Smooth muscle cell (in vitro differentiated cells): ENCODE results near the gene GNB5. TPM values are rescaled to one million over a fixed set of nuclear protein-coding genes. Genes with fewer than 3 reads are reported as not detected.
A peak's percentile ranks its signal among the peaks of the same experiment; 100 is the strongest.

Experiments
- DNase-seq: peaks from one replicate; lab custom pipeline; 2025; ENCODE audit not compliant: unreplicated experiment; lab: John Stamatoyannopoulos, UW
- H2AFZ ChIP-seq: fragments of 200-600 bp; sonication (generic); 2 replicates; pipeline ENCODE4 v1.6.0; 2016; ENCODE audit warnings: antibody characterized with exemption, low read depth, mild to moderate bottlenecking
- H3F3A ChIP-seq: fragments of 200-600 bp; sonication (generic); 2 replicates; pipeline ENCODE4 v1.6.0; 2017; ENCODE audit warnings: antibody characterized with exemption, low read depth
- H3K27ac ChIP-seq: fragments of 200-600 bp; sonication (generic); 2 replicates; pipeline ENCODE4 v1.5.1; 2016; ENCODE audit warnings: low read depth, mild to moderate bottlenecking
- H3K27me3 ChIP-seq: fragments of 200-600 bp; sonication (generic); 2 replicates; pipeline ENCODE4 v1.6.1; 2016; ENCODE audit warnings: low read depth, mild to moderate bottlenecking
- H3K36me3 ChIP-seq: fragments of 200-600 bp; sonication (generic); 2 replicates; pipeline ENCODE4 v1.5.1; 2016; ENCODE audit warnings: low read depth
- H3K4me1 ChIP-seq: fragments of 200-600 bp; sonication (generic); 2 replicates; pipeline ENCODE4 v1.5.1; 2016; ENCODE audit warnings: low read depth
- H3K4me2 ChIP-seq: fragments of 200-600 bp; sonication (generic); 2 replicates; pipeline ENCODE4 v1.6.0; 2016; ENCODE audit warnings: mild to moderate bottlenecking
- H3K4me3 ChIP-seq: fragments of 200-600 bp; sonication (generic); 2 replicates; pipeline ENCODE4 v1.5.1; 2016; ENCODE audit warnings: mild to moderate bottlenecking
- H3K79me2 ChIP-seq: fragments of 200-600 bp; sonication (generic); 2 replicates; pipeline ENCODE4 v1.6.0; 2016; ENCODE audit warnings: low read depth, mild to moderate bottlenecking
- H3K9ac ChIP-seq: fragments of 200-600 bp; sonication (generic); 2 replicates; pipeline ENCODE4 v1.6.0; 2016; ENCODE audit warnings: low read depth
- H3K9me3 ChIP-seq: fragments of 200-600 bp; sonication (generic); replicated peaks from 2 replicates; pipeline ENCODE4 v1.5.1; 2016; ENCODE audit warnings: low read depth
- H4K20me1 ChIP-seq: fragments of 200-600 bp; sonication (generic); 2 replicates; pipeline ENCODE4 v1.6.0; 2016; ENCODE audit warnings: low read depth
- CTCF ChIP-seq: fragments of 200-600 bp; sonication (generic); IDR thresholded peaks from 2 replicates; pipeline ENCODE4 v1.5.1; 2017; ENCODE audit warnings: borderline replicate concordance, mild to moderate bottlenecking, antibody characterized with exemption; ENCODE audit not compliant: insufficient read depth, poor library complexity, severe bottlenecking
- WGBS: methylation state at CpG from one replicate; pipeline ENCODE4 v1.1.7; 2016; ENCODE audit warnings: low lambda C conversion rate; 5-methylcytosine and 5-hydroxymethylcytosine counted together
- polyA plus RNA-seq: library from polyadenylated mRNA; unstranded; fragments of >200 nt; fragmentation: Nextera tagmentation; extraction: Ambion mirVana; gene quantifications from 2 replicates; pipeline ENCODE4 v1.2.1, GENCODE V29; 2016
- total RNA-seq: library from RNA; depleted of rRNA; stranded (reverse); fragments of >200 nt; gene quantifications from 2 replicates; pipeline ENCODE4 v1.2.3, GENCODE V29; 2014

Gene GNB5
- total and polyA plus RNA-seq, 2 experiments from 2014 or later: 14.0 to 25.1 TPM

- H3K9ac ChIP-seq: no peak overlapping the region
- H3K27me3 ChIP-seq: no peaks in the 10 kb centered on the region
- H3K27ac ChIP-seq: no peak overlapping the region
- no peaks in the 10 kb centered on the region for H4K20me1 ChIP-seq
- H2AFZ ChIP-seq: no peak overlapping the region
- 89% methylated on average over 2 of the region's 2 CpGs for WGBS
- peaks cover 4% of the 10 kb centered on the region for H3K79me2 ChIP-seq
- H3F3A ChIP-seq: no peaks in the 10 kb centered on the region
- no peaks in the 10 kb centered on the region for H3K9me3 ChIP-seq
- TF ChIP-seq CTCF: no peak
- no peak overlapping the region for H3K4me3 ChIP-seq
- no peak for DNase-seq
- no peaks in the 10 kb centered on the region for H3K4me1 ChIP-seq
- no peak overlapping the region for H3K4me2 ChIP-seq
- no peaks in the 10 kb centered on the region for H3K36me3 ChIP-seq
Measured at GRCh38 chr15:52164631-52165265, 26.4 kb downstream of the GNB5 start.

- Histone ChIP-seq H3K27me3 (no peaks in the 10 kb centered on the region), H3K4me1 (no peaks in the 10 kb centered on the region), H4K20me1 (no peaks in the 10 kb centered on the region), H3K4me3 (no peak overlapping the region), H3K27ac (no peak overlapping the region), H2AFZ (no peak overlapping the region), H3K36me3 (no peaks in the 10 kb centered on the region), H3K4me2 (no peak overlapping the region), H3K9ac (no peak overlapping the region), H3K9me3 (no peaks in the 10 kb centered on the region), H3F3A (no peaks in the 10 kb centered on the region), H3K79me2 (no peaks in the 10 kb centered on the region)
- no peak for DNase-seq
- peak; percentile 9 for TF ChIP-seq CTCF
- WGBS: 72% methylated on average over 19 of the region's 19 CpGs
Measured at GRCh38 chr15:52163321-52164190, 27.6 kb downstream of the GNB5 start.

- Histone ChIP-seq H3F3A (no peaks in the 10 kb centered on the region), H3K4me2 (no peak overlapping the region), H2AFZ (no peak overlapping the region), H4K20me1 (no peaks in the 10 kb centered on the region), H3K27ac (no peak overlapping the region), H3K9me3 (no peaks in the 10 kb centered on the region), H3K4me1 (no peaks in the 10 kb centered on the region), H3K9ac (no peak overlapping the region), H3K27me3 (no peaks in the 10 kb centered on the region), H3K79me2 (no peaks in the 10 kb centered on the region), H3K36me3 (no peaks in the 10 kb centered on the region), H3K4me3 (no peak overlapping the region)
- no peak for DNase-seq
- 93% methylated on average over 22 of the region's 22 CpGs for WGBS
- no peak for TF ChIP-seq CTCF
Measured at GRCh38 chr15:52162876-52163275, 28.3 kb downstream of the GNB5 start.
